GM13977 (cell line): Measurements from ENCODE around the gene RABGGTA.

ENCODE experiments used
- DNase-seq: peaks from one replicate; pipeline ENCODE4 v3.0.0; 2012; ENCODE audit warnings: low spot score
- in situ Hi-C: fragments of 300-500 bp; cut with MboI; formaldehyde crosslinking; loops from one replicate; pipeline ENCODE4 v1.12.0; 2022; ENCODE audit warnings: low sequenced_read_pairs, low pct_unique_long_range_greater_than_20kb, mixed read lengths, inconsistent platforms; ENCODE audit not compliant: unreplicated experiment
- TF ChIP-seq, protein P1 (sequence below): IDR thresholded peaks from 2 replicates; pipeline ENCODE4 v1.5.1; 2012; ENCODE audit warnings: mild to moderate bottlenecking, control low read depth; ENCODE audit not compliant: insufficient read depth; ENCODE audit errors: extremely low read depth, missing control alignments

The RABGGTA gene

DNA sequence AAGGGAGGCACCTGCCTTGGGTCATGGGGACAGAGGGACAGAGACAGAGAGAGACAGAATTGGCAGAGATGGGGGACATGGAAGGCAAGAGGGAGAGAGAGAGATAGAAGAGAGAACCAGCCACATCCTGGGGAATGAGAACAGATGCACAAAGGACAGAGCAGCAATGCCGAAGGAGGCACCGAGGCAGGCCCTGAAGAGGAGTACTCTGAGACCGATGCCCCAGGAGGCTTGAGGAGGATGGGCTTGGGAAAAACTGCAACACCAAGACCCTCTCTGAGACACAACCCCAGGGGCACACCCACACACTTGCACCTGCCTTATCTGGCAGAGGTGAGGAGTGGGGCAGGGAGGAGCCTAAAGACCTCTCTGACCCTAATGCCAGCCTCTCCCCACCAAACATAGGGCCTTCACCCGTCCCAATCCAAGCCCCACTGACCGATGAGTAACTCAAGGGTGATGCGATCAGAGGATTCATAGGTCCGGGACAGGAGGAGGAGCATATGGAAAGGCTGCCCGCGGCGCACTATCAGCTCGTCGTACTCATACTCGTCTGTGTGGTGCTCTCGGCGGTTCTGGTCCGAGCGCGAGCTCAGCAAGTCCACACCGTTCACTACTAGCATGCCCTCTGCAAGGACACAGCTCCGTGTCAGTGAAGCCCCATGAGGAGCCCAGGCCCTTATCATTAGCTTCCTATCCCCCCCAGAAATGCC lies 10.0 kb downstream of the RABGGTA start:
- DNase-seq: no peak
- in situ Hi-C loops: no loop called here
- TF ChIP-seq, protein P1, sequence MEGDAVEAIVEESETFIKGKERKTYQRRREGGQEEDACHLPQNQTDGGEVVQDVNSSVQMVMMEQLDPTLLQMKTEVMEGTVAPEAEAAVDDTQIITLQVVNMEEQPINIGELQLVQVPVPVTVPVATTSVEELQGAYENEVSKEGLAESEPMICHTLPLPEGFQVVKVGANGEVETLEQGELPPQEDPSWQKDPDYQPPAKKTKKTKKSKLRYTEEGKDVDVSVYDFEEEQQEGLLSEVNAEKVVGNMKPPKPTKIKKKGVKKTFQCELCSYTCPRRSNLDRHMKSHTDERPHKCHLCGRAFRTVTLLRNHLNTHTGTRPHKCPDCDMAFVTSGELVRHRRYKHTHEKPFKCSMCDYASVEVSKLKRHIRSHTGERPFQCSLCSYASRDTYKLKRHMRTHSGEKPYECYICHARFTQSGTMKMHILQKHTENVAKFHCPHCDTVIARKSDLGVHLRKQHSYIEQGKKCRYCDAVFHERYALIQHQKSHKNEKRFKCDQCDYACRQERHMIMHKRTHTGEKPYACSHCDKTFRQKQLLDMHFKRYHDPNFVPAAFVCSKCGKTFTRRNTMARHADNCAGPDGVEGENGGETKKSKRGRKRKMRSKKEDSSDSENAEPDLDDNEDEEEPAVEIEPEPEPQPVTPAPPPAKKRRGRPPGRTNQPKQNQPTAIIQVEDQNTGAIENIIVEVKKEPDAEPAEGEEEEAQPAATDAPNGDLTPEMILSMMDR: no peak

DNA sequence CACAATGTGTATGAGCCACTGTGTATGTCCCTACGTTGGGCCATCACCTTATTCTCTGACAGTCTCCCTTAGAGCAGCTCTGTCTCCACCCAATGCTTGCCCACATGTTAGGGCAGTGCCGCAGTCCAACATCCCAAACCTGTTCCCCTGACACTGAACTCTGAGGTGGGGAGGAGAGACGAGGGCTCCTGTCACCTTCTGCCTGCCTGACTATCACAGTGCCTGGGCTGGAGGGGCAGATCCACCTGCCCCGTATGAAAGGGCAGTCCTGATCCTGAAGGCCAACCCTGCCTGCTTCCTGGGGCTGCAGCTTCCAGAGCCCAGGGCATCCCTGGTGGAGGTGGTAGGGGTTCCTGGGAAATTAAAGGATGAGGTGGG lies 10.6 kb downstream of the RABGGTA start:
- in situ Hi-C loops: no loop called here
- no peak for DNase-seq
- TF ChIP-seq, protein P1: no peak

DNA sequence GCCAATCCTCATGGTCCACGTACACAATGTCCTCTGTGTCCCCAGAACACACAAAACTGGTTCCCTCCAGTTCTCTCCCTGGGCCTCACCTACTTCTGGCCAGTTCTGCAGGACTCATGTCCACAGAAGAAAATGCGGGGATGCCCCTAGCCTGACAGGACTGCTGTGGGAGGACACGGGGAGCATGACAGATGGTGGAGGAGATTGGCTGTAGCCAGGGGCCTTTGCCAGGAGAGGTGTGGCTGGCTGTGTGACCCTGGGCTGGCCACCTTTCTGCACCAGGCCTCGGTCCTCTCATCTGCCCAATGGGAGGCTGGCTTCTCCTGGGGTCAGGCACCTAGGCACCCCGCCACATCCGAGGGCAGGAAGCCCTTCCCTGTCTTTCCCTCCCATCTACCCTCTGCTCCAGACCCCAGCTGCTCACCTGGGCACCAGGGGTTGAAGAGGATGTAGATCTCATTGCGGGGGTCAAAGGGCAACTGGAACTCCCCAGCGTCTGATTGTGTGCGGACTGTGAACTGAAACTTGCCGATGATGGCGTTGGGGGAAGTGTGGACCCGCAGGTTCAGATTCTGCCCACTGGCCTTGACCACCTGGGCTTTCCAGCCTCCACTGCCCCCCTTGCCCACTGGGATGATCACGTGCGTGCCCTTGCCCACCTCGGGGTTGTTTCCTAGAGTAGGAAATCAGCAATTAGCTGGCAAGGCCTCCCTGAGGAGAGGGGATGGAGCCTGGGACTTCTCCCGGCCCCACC lies 11.2 kb downstream of the RABGGTA start:
- DNase-seq: no peak
- TF ChIP-seq, protein P1: no peak
- in situ Hi-C loops: no loop called here

DNA sequence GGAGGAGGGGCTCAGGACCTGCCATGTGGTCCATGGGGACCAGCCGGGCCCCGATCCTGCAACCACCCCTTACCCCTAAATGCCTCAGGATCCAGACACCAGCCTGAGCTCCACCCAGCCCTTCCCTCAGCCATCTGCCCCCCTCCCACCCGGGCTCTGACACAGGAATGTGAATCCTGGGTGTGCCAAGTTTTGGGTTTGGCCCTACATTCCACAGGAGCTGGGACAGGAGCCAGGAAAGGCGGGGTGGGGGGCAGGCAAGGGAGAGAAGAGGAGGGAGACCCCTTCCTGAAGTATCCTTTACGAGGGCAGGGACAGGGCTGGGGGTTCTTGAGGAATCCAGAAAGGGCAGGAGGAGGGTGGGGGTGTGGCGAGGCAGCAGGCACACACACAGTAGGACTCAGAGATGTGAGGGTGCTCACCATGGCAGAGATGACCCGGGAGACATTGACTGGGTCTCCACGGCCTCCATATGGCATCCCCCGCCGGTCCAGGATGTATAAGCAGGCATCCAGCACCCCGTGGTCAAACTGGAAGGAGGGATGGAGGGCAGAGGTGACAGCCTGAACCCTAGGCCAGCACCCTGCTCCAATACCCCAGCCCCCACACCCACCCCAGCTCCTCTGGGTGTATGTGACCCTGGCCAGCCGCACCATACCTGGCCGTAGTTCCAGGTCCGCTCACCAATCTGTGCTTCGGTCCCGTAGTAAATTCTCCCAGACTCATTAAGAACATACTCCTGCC lies 11.9 kb downstream of the RABGGTA start:
- TF ChIP-seq, protein P1: no peak
- in situ Hi-C loops: no loop called here

DNA sequence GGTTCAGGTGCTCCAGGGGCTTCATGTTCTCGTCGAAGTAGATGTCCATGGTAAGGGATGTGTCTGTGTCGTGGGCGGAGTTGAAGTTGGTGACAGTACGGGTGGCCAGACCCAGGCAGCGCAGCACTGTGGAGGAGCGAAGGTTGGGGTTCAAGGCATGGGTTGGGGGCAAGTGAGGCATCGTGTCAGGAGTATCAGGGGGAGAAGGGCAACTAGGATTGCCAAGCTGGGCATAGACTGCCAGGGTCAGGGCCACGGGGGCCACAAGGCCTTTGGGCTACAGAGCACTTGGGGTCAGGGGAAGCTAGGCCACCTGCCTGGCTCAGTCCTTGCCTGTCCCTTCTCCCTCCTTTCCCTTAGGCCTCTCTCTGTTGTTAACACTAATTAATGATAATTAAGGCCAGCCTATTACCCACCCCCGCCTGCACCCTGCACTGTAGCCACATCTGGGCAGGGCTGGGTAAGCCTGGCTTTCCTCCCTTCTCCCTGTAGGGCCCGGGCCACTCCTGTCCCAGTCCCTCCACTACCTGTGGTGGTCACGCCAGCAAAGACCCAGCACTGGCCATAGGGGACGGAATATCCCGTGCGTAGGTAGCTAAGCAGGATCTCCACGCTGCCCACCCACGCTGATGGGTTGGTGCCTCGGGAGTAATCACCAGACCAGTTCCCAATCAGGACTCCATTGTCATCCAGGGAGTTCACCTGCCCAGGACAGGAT lies 12.7 kb downstream of the RABGGTA start:
- in situ Hi-C loops: no loop called here
- TF ChIP-seq, protein P1: no peak
- no peak for DNase-seq

More for the DNA sequence above, 11.9 kb downstream of the RABGGTA start:
- no peak for DNase-seq

DNA sequence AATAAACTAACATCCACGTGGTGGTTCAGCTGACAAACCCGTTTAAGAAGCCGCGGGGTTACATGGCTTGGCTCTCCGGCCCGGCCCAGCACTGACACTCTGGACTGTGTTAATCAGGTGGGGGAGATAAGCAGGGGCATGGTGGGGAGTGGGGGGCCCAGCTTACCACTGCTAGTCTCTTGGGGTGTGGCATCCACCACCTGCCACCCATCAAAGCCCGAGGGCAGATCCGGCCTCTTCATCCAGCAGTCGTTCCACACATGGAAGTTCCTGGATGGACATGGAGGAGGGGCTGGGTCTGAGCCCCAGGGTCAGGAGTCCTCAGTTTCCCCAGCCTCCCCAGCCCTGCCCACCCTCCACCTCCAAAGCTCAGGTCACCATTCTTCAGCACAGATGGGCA lies 13.3 kb downstream of the RABGGTA start:
- in situ Hi-C loops: no loop called here
- TF ChIP-seq, protein P1: no peak
- no peak for DNase-seq
